Esophagus muscularis mucosa (tissue), 4 donors: Measurements from ENCODE around the gene ITGBL1. TPM values are rescaled to one million over a fixed set of nuclear protein-coding genes. Genes with fewer than 3 reads are reported as not detected.

ENCODE experiments used
- DNase-seq: peaks from one replicate; pipeline ENCODE4 v3.0.0-alpha.2; 2017; ENCODE audit errors: extremely low spot score
- H3K27ac ChIP-seq, 4 donors: fragments of 200-600 bp; sonication (generic); replicated peaks in 1 of 4; 1 replicate in 3 of 4; 2 replicates in 1 of 4; pipeline ENCODE4 v1.5.1; 2016 to 2019; ENCODE audit warnings: mild to moderate bottlenecking in 1 of 4
- H3K27me3 ChIP-seq, 4 donors: fragments of 200-600 bp; sonication (generic); one replicate each; pipeline versions ENCODE4 v1.5.1 to v1.6.0; 2016 to 2019
- H3K36me3 ChIP-seq, 4 donors: fragments of 200-600 bp; sonication (generic); one replicate each; pipeline ENCODE4 v1.5.1; 2016 to 2019
- H3K4me1 ChIP-seq, 4 donors: fragments of 200-600 bp; sonication (generic); one replicate each; pipeline ENCODE4 v1.5.1; 2016 to 2019
- H3K4me3 ChIP-seq, 4 donors: fragments of 200-600 bp; sonication (generic); 1 replicate in 2 of 4; 2 replicates in 2 of 4; pipeline ENCODE4 v1.5.1; 2016 to 2019; ENCODE audit warnings: mild to moderate bottlenecking in 4 of 4, moderate library complexity in 1 of 4
- H3K9me3 ChIP-seq, 4 donors: fragments of 200-600 bp; sonication (generic); 1 replicate in 3 of 4; 2 replicates in 1 of 4; pipeline ENCODE4 v1.5.1; 2016 to 2019
- CTCF ChIP-seq, 3 experiments: fragments of 200-600 bp in 2 of 3; fragments of 450-650 bp in 1 of 3; sonication (generic) in 2 of 3; IDR thresholded peaks; one replicate each; pipeline ENCODE4 v1.5.1; 2017 to 2019; ENCODE audit warnings: antibody characterized with exemption in 3 of 3, mild to moderate bottlenecking in 2 of 3, moderate library complexity in 1 of 3
- EP300 ChIP-seq: sonication (generic); formaldehyde crosslinking; IDR thresholded peaks from one replicate; pipeline ENCODE4 v1.6.1; 2017; ENCODE audit warnings: antibody characterized with exemption
- POLR2A ChIP-seq: fragments of 450-650 bp; IDR thresholded peaks from one replicate; pipeline ENCODE4 v1.6.1; 2017; ENCODE audit warnings: antibody characterized with exemption, moderate library complexity, mild to moderate bottlenecking, low read depth
- POLR2AphosphoS5 ChIP-seq, 2 donors: sonication (generic); formaldehyde crosslinking; IDR thresholded peaks; one replicate each; pipeline ENCODE4 v1.6.1; 2017; ENCODE audit warnings: antibody characterized with exemption in 2 of 2
- WGBS: methylation state at CpG from one replicate; pipeline ENCODE4 v1.1.5; 2018; 5-methylcytosine and 5-hydroxymethylcytosine counted together
- intact Hi-C: fragments of 100-400 bp; cut with DNase I; formaldehyde crosslinking; loops from one replicate; pipeline ENCODE4 v1.15.1; 2023
- total RNA-seq, 4 donors: library from RNA; depleted of rRNA; stranded (reverse); fragments of >200 nt; gene quantifications; one replicate each; pipeline versions ENCODE4 v1.1.0 to v1.2.1, GENCODE V29; 2016

ITGBL1 gene
- total RNA-seq, 4 donors from 2014 or later = 8.3 to 20.0 (median 13.8) TPM

- Histone ChIP-seq H3K27me3 (peaks cover 0 to 35% (median 13%) of the 10 kb centered on the region in 4 donors), H3K27ac (no peak overlapping the region), H3K4me3 (no peak overlapping the region), H3K4me1 (peaks cover 0 to 17% (median 15%) of the 10 kb centered on the region in 4 donors), H3K36me3 (no peaks in the 10 kb centered on the region), H3K9me3 (no peaks in the 10 kb centered on the region)
- TF ChIP-seq POLR2AphosphoS5 (IDR thresholded peaks at IDR 0.05) = no peak
- TF ChIP-seq POLR2A = no peak
- TF ChIP-seq CTCF (IDR thresholded peaks at IDR 0.05) = no peak
- no peak for TF ChIP-seq EP300
- 88% methylated on average over 1 of the region's 1 CpG for WGBS
- intact Hi-C loops = no loop called here
- no peak for DNase-seq
Measured at GRCh38 chr13:101412076-101412475, 40.4 kb upstream of the ITGBL1 start.

GRCh38 chr13:101415358-101416174 is 36.9 kb upstream of the ITGBL1 start:
- H3K4me1 ChIP-seq = peaks cover 0 to 18% (median 16%) of the 10 kb centered on the region in 4 donors
- no peaks in the 10 kb centered on the region for H3K9me3 ChIP-seq
- DNase-seq = peak; percentile 62
- H3K27ac ChIP-seq = no peak overlapping the region
- H3K27me3 ChIP-seq = peaks cover 0 to 52% (median 15%) of the 10 kb centered on the region in 4 donors
- H3K4me3 ChIP-seq = peak overlapping the region; percentile 51 to 64 (median 54)
- no peak for TF ChIP-seq POLR2A
- TF ChIP-seq CTCF (IDR thresholded peaks at IDR 0.05) = no peak
- no peak for TF ChIP-seq EP300
- TF ChIP-seq POLR2AphosphoS5 (IDR thresholded peaks at IDR 0.05) = no peak
- no peaks in the 10 kb centered on the region for H3K36me3 ChIP-seq
- intact Hi-C loops = no loop called here
- WGBS = 59% methylated on average over 9 of the region's 43 CpGs

- intact Hi-C loops = no loop called here
- Histone ChIP-seq H3K4me1 (peaks cover 0 to 18% (median 16%) of the 10 kb centered on the region in 4 donors), H3K4me3 (peak within 1 kb of the TSS; percentile 51 to 64 (median 54)), H3K36me3 (no peaks in the 10 kb centered on the region), H3K27me3 (peaks cover 0 to 52% (median 15%) of the 10 kb centered on the region in 4 donors), H3K27ac (no peak within 1 kb of the TSS), H3K9me3 (no peaks in the 10 kb centered on the region)
- TF ChIP-seq EP300 = no peak
- no peak for TF ChIP-seq POLR2A
- no peak for TF ChIP-seq POLR2AphosphoS5 (IDR thresholded peaks at IDR 0.05)
- TF ChIP-seq CTCF (IDR thresholded peaks at IDR 0.05) = no peak
- peak; percentile 89 for DNase-seq
- WGBS = 3% methylated on average over 38 of the region's 85 CpGs
Measured at GRCh38 chr13:101416181-101417042, 36.1 kb upstream of the ITGBL1 start, which contains the start of gene NALCN. Gene NALCN (minus strand): TSS chr13:101416508. CDS start chr13:101399126, 17,382 bp downstream.

GRCh38 chr13:101417043-101417406 is 35.5 kb upstream of the ITGBL1 start:
- intact Hi-C loops = no loop called here
- Histone ChIP-seq H3K36me3 (no peaks in the 10 kb centered on the region), H3K27me3 (peaks cover 0 to 52% (median 15%) of the 10 kb centered on the region in 4 donors), H3K9me3 (no peaks in the 10 kb centered on the region), H3K4me3 (peak overlapping the region; percentile 51 to 64 (median 54)), H3K27ac (no peak overlapping the region), H3K4me1 (peaks cover 0 to 18% (median 16%) of the 10 kb centered on the region in 4 donors)
- TF ChIP-seq CTCF (IDR thresholded peaks at IDR 0.05) (no peak), EP300 (no peak), POLR2AphosphoS5 (IDR thresholded peaks at IDR 0.05) (no peak), POLR2A (no peak)
- 12% methylated on average over 3 of the region's 3 CpGs for WGBS
- peak; percentile 47 for DNase-seq
